ENCODE measurements around the gene GALNT9.

Gene GALNT9

DNA sequence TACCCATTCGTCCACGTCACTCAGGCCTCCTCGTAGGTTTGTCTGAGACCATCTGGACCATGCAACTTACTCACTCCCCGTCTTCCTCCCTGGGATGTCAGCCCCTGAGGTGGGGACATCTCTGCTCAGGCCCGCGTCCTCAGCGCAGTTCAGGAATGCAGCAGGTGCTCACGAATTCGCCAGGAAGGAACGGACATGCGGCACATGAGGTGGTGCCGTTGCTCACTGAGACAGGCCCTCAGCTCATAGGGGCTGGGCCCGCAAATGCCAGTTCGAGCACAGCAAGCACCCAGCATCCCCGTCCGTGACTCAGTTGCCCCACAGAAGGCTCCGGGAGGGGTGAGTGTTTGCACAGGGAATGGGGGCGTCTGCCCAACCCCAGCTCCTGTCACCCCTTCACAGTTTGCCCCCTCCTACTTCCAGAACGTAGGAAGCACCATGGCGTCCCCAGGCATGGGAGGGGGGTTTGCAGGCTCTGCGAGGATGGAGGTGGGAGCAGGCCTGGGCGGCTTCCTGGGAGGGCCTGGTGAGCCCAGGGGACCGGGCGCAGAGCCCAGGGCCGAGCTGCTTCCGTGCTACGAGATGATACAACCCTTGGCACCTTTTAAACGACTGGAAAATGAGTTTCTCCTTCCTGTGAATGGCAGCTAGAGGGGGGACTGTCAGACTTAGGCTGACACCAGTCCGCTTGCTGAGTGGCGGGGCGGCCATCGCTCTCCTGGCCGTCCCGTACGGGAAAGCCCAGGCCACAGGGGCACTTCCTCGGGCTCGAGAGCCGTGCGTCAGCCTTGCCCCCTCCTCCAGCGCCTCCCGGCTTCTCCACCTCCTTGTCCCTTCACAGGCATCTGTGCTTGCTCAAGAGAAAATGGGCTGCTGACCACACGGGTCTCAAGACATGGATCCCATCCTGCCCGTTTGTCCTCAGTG lies 6.9 kb downstream of the GALNT9 start:
- ChIA-PET POLR2A (no interaction called here), CTCF (no interaction called here)
- no peak overlapping the region for H3K4me3 ChIP-seq (ENCODE audit: low read depth, low read length)
- TF ChIP-seq, protein P1, sequence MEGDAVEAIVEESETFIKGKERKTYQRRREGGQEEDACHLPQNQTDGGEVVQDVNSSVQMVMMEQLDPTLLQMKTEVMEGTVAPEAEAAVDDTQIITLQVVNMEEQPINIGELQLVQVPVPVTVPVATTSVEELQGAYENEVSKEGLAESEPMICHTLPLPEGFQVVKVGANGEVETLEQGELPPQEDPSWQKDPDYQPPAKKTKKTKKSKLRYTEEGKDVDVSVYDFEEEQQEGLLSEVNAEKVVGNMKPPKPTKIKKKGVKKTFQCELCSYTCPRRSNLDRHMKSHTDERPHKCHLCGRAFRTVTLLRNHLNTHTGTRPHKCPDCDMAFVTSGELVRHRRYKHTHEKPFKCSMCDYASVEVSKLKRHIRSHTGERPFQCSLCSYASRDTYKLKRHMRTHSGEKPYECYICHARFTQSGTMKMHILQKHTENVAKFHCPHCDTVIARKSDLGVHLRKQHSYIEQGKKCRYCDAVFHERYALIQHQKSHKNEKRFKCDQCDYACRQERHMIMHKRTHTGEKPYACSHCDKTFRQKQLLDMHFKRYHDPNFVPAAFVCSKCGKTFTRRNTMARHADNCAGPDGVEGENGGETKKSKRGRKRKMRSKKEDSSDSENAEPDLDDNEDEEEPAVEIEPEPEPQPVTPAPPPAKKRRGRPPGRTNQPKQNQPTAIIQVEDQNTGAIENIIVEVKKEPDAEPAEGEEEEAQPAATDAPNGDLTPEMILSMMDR (IDR thresholded peaks at IDR 0.05; ENCODE audit: insufficient read depth, low read length, missing control alignments): no peak
- DNase-seq (ENCODE audit: low read depth, low spot score): no peak

GRCh38 chr12:132321321-132322118 lies 7.9 kb downstream of the GALNT9 start:
- CTCF ChIA-PET: no interaction called here
- DNase-seq (ENCODE audit: low read depth, low spot score): no peak
- POLR2A ChIA-PET: no interaction called here
- TF ChIP-seq, protein P1 (IDR thresholded peaks at IDR 0.05; ENCODE audit: insufficient read depth, low read length, missing control alignments): no peak
- no peak overlapping the region for H3K4me3 ChIP-seq (ENCODE audit: low read depth, low read length)

DNA sequence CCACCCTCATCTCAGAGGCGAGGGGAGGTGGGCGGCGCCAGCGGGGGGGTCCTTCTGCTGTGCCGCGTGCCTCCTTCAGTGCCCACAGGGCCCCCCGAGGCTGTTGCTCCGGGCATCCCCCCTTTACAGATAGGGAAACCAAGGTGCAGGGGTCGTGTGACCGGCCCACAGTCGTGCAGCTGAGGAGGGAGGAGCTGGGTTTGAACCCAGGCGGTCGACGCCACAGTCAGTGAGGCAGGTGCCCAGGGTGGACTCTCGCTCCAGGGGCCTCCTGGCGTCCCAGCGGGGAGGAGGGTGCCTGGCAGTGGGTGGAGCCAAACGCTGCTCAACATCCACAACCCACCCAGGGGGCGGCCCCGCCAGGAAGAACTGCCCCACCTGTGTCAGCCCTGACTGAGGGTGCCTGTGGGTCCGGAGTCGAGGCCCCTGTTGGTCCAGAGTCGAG lies 8.6 kb downstream of the GALNT9 start:
- TF ChIP-seq, protein P1 (IDR thresholded peaks at IDR 0.05; ENCODE audit: insufficient read depth, low read length, missing control alignments): no peak
- no peak overlapping the region for H3K4me3 ChIP-seq (ENCODE audit: low read depth, low read length)
- ChIA-PET POLR2A (no interaction called here), CTCF (no interaction called here)
- no peak for DNase-seq (ENCODE audit: low read depth, low spot score)

DNA sequence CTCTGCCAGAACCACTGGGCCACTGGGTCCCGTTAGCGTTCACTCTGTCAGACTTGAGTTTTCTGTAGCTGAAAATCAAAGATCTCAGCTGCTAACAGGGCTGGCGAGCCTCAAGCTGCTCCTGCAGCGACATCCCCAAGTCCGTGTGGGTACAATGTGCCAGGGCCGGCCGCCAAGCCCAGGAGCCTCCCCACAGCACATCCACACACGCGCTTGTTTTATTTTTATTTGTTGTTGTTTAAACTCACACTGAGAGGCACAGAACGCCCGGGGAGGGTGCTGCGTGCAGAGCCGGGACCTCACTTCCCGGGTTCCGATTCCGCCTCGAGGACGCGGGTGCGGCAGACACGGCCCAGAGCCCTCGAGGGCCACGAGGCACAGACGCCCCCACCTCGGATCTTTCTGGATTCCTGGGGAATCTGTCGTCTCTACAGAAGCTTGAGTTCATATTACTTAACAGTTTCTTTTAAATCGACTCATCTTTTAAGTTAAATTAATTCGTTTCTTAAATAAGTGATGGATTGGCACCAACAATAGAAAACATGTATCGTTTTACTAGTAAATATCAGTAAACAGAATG lies 9.3 kb downstream of the GALNT9 start:
- ChIA-PET POLR2A (no interaction called here), CTCF (no interaction called here)
- no peak overlapping the region for H3K4me3 ChIP-seq (ENCODE audit: low read depth, low read length)
- TF ChIP-seq, protein P1 (IDR thresholded peaks at IDR 0.05; ENCODE audit: insufficient read depth, low read length, missing control alignments): no peak
- no peak for DNase-seq (ENCODE audit: low read depth, low spot score)

DNA sequence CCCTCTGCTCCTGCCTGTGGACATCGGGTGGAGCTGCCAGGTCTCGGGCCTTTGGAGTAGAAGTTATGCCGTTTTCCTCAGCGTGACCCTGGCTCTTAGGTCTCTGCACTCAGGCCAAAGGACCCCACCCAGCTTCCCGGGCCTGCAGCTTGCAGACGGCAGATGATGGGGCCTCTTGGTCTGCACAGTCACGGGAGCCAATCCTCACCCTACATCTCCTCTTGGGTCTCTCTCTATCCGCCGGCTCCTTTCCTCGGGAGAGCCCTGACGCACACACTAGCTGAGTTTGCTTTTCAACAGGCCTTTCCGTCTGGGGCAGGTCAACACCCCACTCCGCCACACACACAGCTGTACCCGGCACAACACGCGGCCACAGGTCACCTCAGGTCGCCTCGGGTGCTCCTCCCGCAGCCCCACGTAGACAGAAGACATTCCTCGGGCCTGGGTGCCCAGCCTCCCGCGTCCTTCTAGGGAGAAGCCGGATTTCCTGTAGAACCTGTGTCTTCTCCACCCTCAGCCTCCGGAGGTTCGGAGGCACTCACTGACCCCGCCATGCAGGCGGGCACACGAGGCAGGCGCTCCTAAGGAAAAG lies 9.9 kb downstream of the GALNT9 start:
- TF ChIP-seq, protein P1 (IDR thresholded peaks at IDR 0.05; ENCODE audit: insufficient read depth, low read length, missing control alignments): no peak
- no peak for DNase-seq (ENCODE audit: low read depth, low spot score)
- ChIA-PET POLR2A (no interaction called here), CTCF (no interaction called here)
- no peak overlapping the region for H3K4me3 ChIP-seq (ENCODE audit: low read depth, low read length)

Data from AG04449 (cell line).